Heart right ventricle (tissue), 16 donors: Measurements from ENCODE around the gene GEMIN4. TPM values are rescaled to one million over a fixed set of nuclear protein-coding genes. Genes with fewer than 3 reads are reported as not detected.

Experiments
- ATAC-seq, 8 donors: fragments of 200-7000 bp; cut with Tn5 transposase; one replicate each; pipeline ENCODE4 v1.9.1; 2020; ENCODE audit warnings: mild to moderate bottlenecking in 8 of 8, moderate library complexity in 8 of 8, moderate number of reproducible peaks in 1 of 8
- DNase-seq, 2 donors: peaks; one replicate each; pipeline ENCODE4 v3.0.0-alpha.2; 2020
- H3K27ac ChIP-seq, 10 donors: fragments of 200-600 bp; sonication (generic) in 2 of 10; one replicate each; pipeline versions ENCODE4 v1.5.0 to v1.8.0; 2020 to 2022; ENCODE audit warnings: mild to moderate bottlenecking in 3 of 10
- H3K27me3 ChIP-seq, 7 donors: fragments of 200-600 bp; one replicate each; pipeline ENCODE4 v1.8.0; 2021 to 2022; ENCODE audit warnings: mild to moderate bottlenecking in 2 of 7
- H3K36me3 ChIP-seq, 9 donors: fragments of 200-600 bp; sonication (generic) in 1 of 9; one replicate each; pipeline versions ENCODE4 v1.5.0 to v1.8.0; 2020 to 2022; ENCODE audit warnings: mild to moderate bottlenecking in 2 of 9
- H3K4me1 ChIP-seq, 9 donors: fragments of 200-600 bp; sonication (generic) in 1 of 9; one replicate each; pipeline versions ENCODE4 v1.5.0 to v1.8.0; 2020 to 2022; ENCODE audit warnings: mild to moderate bottlenecking in 4 of 9
- H3K4me3 ChIP-seq, 10 donors: fragments of 200-600 bp; sonication (generic) in 2 of 10; one replicate each; pipeline versions ENCODE4 v1.5.0 to v1.8.0; 2020 to 2022; ENCODE audit warnings: mild to moderate bottlenecking in 7 of 10, moderate library complexity in 2 of 10
- H3K9me3 ChIP-seq, 11 donors: fragments of 200-600 bp in 10 of 11; sonication (generic) in 2 of 11; one replicate each; pipeline versions ENCODE4 v1.5.0 to v1.8.0; 2013 to 2022; ENCODE audit warnings: mild to moderate bottlenecking in 2 of 11, control low read depth in 1 of 11, moderate library complexity in 1 of 11
- WGBS, 2 donors: extraction: QIAGEN DNeasy Blood & Tissue Kit; methylation state at CpG; one replicate each; pipeline ENCODE4 v1.1.7; 2013; ENCODE audit warnings: inconsistent platforms in 1 of 2; 5-methylcytosine and 5-hydroxymethylcytosine counted together
- intact Hi-C, 10 donors: fragments of 100-400 bp; cut with DNase I; formaldehyde crosslinking; loops; one replicate each; pipeline versions ENCODE4 v1.11.1 to v1.14.2; 2022
- polyA plus RNA-seq, 2 donors: library from polyadenylated mRNA; stranded (reverse); fragments of 200-250 nt; gene quantifications; one replicate each; pipeline ENCODE4 v1.2.3, GENCODE V29; 2013
- total RNA-seq, 10 donors: library from RNA; stranded (reverse); fragmentation: NEBNext Ultra II Directional in 3 of 10; extraction: Animal tissue kit (Norgen Biotek cat#: 25700) in 3 of 10; gene quantifications; one replicate each; pipeline versions ENCODE4 v1.2.1 to v1.2.4, GENCODE V29; 2021 to 2023
- TF ChIP-seq, protein P1 (sequence below), 9 donors: fragments of 200-600 bp; sonication (generic) in 2 of 9; IDR thresholded peaks; one replicate each; pipeline versions ENCODE4 v1.5.0 to v1.8.0; 2021 to 2022; ENCODE audit warnings: antibody characterized with exemption in 9 of 9, mild to moderate bottlenecking in 5 of 9, moderate library complexity in 1 of 9
- donor health status: Arrhythmogenic right ventricular cardiomyopathy.
- donor health status: ischemic (EF 13 %, LVEDD 7.1; RV severe dilation, severe dysfunction).
- donor health status: healthy with polysubstance abuse.
- donor health status: DM: no; HTN: yes; CAD: no.
- donor health status: DM: no; HTN: no; CAD: no.
- donor health status: ischemic (EF 25% LVEDD 6.9; RV normal size, moderate dysfunction).
- donor health status: ischemic (EF 25% LVEDD 5.7; RV mildly dilated, moderate dysfunction).
- donor health status: healthy.
- donor health status: DM: yes; HTN: yes; CAD: no.
- donor health status: Ischemic cardiomyopathy.
- donor health status: ischemic (EF 35%, LVEDD 5.7; RV mildly dilated, moderate dysfunction).
- donor health status: nonischemic (EF 11% LVEDD 7.7; RV severe dilation, severe dysfunction).
- donor health status: DM: yes; HTN: yes; CAD: no.
- donor health status: PGD.
- donor health status: ischemic (EF 29% LVEDD 5.4; RV normal size, mild dysfunction).
- donor health status: nonischemic (EF 23%, LVEDD 6.1; RV moderate dilation, normal function).

Gene GEMIN4
- total and polyA plus RNA-seq, 12 donors, result 4.8 to 14.9 (median 11.2) TPM

DNA sequence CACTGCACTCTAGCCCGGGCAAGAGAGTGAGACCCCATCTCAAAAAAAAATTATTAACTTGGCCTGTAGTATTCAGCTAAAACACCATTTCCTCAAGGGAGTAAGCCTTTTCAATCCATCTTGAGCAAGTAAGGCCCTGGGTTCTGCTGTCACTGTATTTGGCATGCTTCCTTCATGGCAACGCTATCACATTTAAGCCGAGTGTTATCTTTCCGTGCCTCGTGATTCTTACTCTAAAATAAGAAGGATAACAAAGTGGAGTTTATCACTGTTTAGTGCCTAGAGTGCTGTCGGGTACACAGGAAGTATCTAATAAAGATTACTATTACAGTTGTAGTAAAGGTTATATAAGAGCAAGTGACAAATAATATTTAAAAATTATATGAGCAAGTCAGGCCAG lies 46.2 kb downstream of the GEMIN4 start:
- WGBS, 2 donors, result 35 to 44% methylated on average over 6 of the region's 6 CpGs
- Histone ChIP-seq H3K27me3 (no peaks in the 10 kb centered on the region), H3K9me3 (no peaks in the 10 kb centered on the region), H3K27ac (no peak overlapping the region), H3K36me3 (peaks cover 0 to 77% (median 35%) of the 10 kb centered on the region in 9 donors), H3K4me1 (peaks cover 0 to 36% (median 11%) of the 10 kb centered on the region in 9 donors), H3K4me3 (no peak overlapping the region)
- DNase-seq (peak in 1 of 2 donors; percentile 54), ATAC-seq (peak in 6 of 8 donors; percentile 46 to 87 (median 80))
- TF ChIP-seq, protein P1, sequence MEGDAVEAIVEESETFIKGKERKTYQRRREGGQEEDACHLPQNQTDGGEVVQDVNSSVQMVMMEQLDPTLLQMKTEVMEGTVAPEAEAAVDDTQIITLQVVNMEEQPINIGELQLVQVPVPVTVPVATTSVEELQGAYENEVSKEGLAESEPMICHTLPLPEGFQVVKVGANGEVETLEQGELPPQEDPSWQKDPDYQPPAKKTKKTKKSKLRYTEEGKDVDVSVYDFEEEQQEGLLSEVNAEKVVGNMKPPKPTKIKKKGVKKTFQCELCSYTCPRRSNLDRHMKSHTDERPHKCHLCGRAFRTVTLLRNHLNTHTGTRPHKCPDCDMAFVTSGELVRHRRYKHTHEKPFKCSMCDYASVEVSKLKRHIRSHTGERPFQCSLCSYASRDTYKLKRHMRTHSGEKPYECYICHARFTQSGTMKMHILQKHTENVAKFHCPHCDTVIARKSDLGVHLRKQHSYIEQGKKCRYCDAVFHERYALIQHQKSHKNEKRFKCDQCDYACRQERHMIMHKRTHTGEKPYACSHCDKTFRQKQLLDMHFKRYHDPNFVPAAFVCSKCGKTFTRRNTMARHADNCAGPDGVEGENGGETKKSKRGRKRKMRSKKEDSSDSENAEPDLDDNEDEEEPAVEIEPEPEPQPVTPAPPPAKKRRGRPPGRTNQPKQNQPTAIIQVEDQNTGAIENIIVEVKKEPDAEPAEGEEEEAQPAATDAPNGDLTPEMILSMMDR (IDR thresholded peaks at IDR 0.05), result no peak
- intact Hi-C loops, result no loop called here

DNA sequence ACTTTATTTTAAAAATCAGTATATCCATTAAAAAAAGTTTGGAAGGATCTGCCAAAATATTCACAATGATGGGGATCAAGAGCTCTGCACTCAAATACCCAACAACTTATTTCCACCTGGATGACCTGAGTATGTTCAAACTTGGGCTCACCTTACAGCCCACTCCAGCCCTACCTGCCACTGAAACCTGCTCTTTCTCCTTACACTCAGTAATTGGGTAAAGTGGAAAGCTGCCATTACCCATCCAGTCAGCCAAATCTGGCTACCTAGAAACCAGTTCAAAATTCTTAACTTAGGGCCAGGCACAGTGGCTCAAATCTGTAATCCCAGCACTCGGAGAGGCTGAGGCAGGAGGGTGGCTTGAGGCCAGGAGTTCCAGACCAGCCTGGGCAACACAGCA lies 47.1 kb downstream of the GEMIN4 start:
- H3K27ac ChIP-seq, result no peak overlapping the region
- no peaks in the 10 kb centered on the region for H3K27me3 ChIP-seq
- no peak for ATAC-seq
- H3K4me1 ChIP-seq, result peaks cover 0 to 41% (median 11%) of the 10 kb centered on the region in 9 donors
- H3K9me3 ChIP-seq, result no peaks in the 10 kb centered on the region
- H3K4me3 ChIP-seq, result no peak overlapping the region
- intact Hi-C loops, result no loop called here
- TF ChIP-seq, protein P1 (IDR thresholded peaks at IDR 0.05), result no peak
- no peak for DNase-seq
- H3K36me3 ChIP-seq, result peaks cover 0 to 70% (median 32%) of the 10 kb centered on the region in 9 donors
- WGBS, 2 donors, result 75 to 83% methylated on average over 1 of the region's 1 CpG

DNA sequence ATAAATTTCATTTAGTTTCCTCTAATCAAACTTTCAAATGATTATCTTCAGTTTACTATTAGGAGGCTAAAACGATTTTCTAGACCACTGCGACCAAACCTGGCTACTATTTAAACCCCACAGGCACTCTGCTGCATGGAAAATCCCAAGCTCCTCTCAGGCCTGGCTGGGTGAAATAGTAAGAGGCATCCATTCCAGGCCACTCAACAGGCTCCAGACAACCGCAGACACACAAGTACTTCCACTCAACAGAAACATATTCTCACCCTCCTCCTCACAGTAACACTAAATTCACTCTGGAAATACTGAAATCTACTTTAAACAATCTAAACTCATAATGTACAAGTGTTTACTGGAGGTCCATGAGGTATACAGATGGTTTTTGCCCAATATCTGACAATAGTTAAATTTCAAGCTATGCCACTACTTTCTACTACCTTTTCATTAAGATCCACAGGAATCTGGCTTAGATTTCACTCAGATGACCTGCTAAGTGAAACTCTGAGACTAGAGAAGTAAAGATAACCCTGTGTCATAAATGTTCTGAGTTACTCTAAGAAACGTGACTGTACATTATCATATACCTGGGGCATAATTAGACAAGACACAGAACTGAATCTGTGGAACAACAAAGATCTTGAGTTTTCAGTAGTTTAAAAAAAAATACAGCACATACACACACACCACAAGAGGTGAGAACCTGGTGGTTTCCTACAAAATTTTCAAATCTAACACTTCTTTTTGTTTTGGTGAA lies 47.8 kb downstream of the GEMIN4 start:
- Histone ChIP-seq H3K4me3 (no peak overlapping the region), H3K27ac (no peak overlapping the region), H3K27me3 (no peaks in the 10 kb centered on the region), H3K36me3 (peaks cover 0 to 62% (median 26%) of the 10 kb centered on the region in 9 donors), H3K4me1 (peaks cover 0 to 48% (median 11%) of the 10 kb centered on the region in 9 donors), H3K9me3 (no peaks in the 10 kb centered on the region)
- TF ChIP-seq, protein P1 (IDR thresholded peaks at IDR 0.05), result no peak
- 48 to 68% methylated on average over 4 of the region's 4 CpGs for WGBS, 2 donors
- intact Hi-C loops, result loop anchor here in 3 of 10 donors (5.0 kb wide), 2 partner anchors 292 to 562 kb away; a partner anchor contains a TSS
- no peak for DNase-seq
- peak in 3 of 8 donors; percentile 43 to 51 (median 49) for ATAC-seq

DNA sequence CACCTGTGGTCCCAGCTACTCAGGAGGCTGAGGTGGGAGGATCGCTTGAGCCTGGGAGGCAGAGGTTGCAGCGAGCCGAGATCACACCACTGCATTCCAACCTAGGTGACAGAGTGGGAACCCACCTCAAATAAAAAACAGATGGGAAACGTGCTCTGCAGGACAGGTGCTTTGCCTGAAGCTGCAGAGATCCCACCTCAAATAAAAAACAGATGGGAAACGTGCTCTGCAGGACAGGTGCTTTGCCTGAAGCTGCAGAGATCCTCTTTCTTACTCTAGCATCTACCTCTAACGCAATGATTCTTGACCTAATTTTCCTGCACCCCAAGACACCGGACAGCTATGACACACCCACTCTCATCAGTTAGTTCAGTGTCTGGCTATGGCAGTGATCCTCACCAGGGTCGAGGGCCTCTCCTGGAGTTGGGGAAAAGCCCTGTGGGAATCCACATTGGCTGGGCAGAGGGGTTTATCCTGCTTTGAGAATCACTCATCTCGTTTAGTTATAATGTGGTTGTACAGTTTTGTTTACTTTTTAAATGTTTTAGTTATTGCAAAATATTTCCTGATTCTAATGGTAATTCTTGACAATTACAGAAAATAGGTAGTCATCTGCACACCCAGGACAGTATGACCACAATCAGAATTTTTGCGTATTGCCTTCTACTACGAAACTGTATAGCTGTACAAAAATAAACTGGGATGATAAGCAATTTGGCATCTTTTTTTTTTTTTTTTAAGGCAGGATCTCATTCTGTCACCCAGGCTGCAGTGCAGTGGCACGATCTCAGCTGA lies 48.8 kb downstream of the GEMIN4 start:
- WGBS, 2 donors, result 85 to 86% methylated on average over 12 of the region's 12 CpGs

More for the DNA sequence above, 48.8 kb downstream of the GEMIN4 start:
- Histone ChIP-seq H3K4me3 (no peak overlapping the region), H3K36me3 (peaks cover 0 to 61% (median 16%) of the 10 kb centered on the region in 9 donors), H3K27ac (no peak overlapping the region), H3K27me3 (no peaks in the 10 kb centered on the region), H3K4me1 (peaks cover 0 to 51% (median 14%) of the 10 kb centered on the region in 9 donors), H3K9me3 (no peaks in the 10 kb centered on the region)
- TF ChIP-seq, protein P1 (IDR thresholded peaks at IDR 0.05), result no peak
- no peak for DNase-seq
- no peak for ATAC-seq
- intact Hi-C loops, result loop anchor here in 3 of 10 donors (5.0 kb wide), 2 partner anchors 291 to 561 kb away; a partner anchor contains a TSS
